GM12872 (cell line): Measurements from ENCODE around the gene DUSP18.

Experiments
- CTCF ChIP-seq: IDR thresholded peaks from 3 replicates; pipeline ENCODE4 v1.5.1; 2011; ENCODE audit warnings: low read depth, mild to moderate bottlenecking, low read length, moderate library complexity; ENCODE audit not compliant: insufficient read depth

DUSP18 gene

GRCh38 chr22:30671071-30671470 is 3.4 kb upstream of the DUSP18 start:
- no peak for TF ChIP-seq CTCF

GRCh38 chr22:30668386-30668710 is 673 bp upstream of the DUSP18 start:
- TF ChIP-seq CTCF, result no peak

GRCh38 chr22:30667107-30667493 is 575 bp downstream of the DUSP18 start:
- TF ChIP-seq CTCF, result no peak

- TF ChIP-seq CTCF, result no peak
Measured at GRCh38 chr22:30665786-30666185, 1.9 kb downstream of the DUSP18 start.

- no peak for TF ChIP-seq CTCF
Measured at GRCh38 chr22:30665266-30665665, 2.4 kb downstream of the DUSP18 start.

GRCh38 chr22:30664798-30665197 is 2.9 kb downstream of the DUSP18 start:
- no peak for TF ChIP-seq CTCF

GRCh38 chr22:30662040-30662439 is 5.6 kb downstream of the DUSP18 start:
- TF ChIP-seq CTCF, result no peak

GRCh38 chr22:30655532-30655931 is 12.1 kb downstream of the DUSP18 start:
- no peak for TF ChIP-seq CTCF
